ENCODE measurements around the gene LPP. TPM values are rescaled to one million over a fixed set of nuclear protein-coding genes. Genes with fewer than 3 reads are reported as not detected.
"Not testable (repeated sequence)": the region's sequence is repeated elsewhere in the genome, so short reads cannot be mapped to it uniquely, and the experiment has no call there.

LPP gene
- total and polyA plus RNA-seq, 5 donors from 2014 or later: 14.5 to 102 (median 21.7) TPM

GRCh38 chr3:188421151-188421821 lies 267.3 kb downstream of the LPP start:
- Histone ChIP-seq H3K27ac (ENCODE audit: insufficient read depth, low read length, poor library complexity, severe bottlenecking) (no peak overlapping the region), H3K27me3 (ENCODE audit: control insufficient read depth, insufficient read depth, low read length) (no peaks in the 10 kb centered on the region), H3K9me3 (ENCODE audit: control insufficient read depth in 2 of 2, low read length in 2 of 2) (no peaks in the 10 kb centered on the region), H3K4me3 (ENCODE audit: low read depth, low read length) (no peak overlapping the region), H3K4me1 (ENCODE audit: control insufficient read depth, insufficient read depth, low read length, poor library complexity, severe bottlenecking) (peaks cover 3% of the 10 kb centered on the region), H3K36me3 (ENCODE audit: control insufficient read depth, insufficient read depth, low read length) (no peaks in the 10 kb centered on the region)
- H3K36me3 Mint-ChIP-seq: peaks cover 32% of the 10 kb centered on the region
- ATAC-seq (ENCODE audit: low read depth in 2 of 2) (no peak), DNase-seq (no peak)
- H3K4me3 Mint-ChIP-seq: no peak overlapping the region
- H3K4me1 Mint-ChIP-seq: peaks cover 11 to 23% (median 22%) of the 10 kb centered on the region in 4 donors
- H3K9me3 Mint-ChIP-seq: peaks cover 0 to 8% (median 2%) of the 10 kb centered on the region in 7 donors
- H3K27ac Mint-ChIP-seq: no peak overlapping the region
- H3K27me3 Mint-ChIP-seq: no peaks in the 10 kb centered on the region

GRCh38 chr3:188421836-188422540 lies 268.0 kb downstream of the LPP start:
- no peak overlapping the region for H3K27ac ChIP-seq (ENCODE audit: insufficient read depth, low read length, poor library complexity, severe bottlenecking)
- Mint-ChIP-seq H3K27ac (no peak overlapping the region), H3K27me3 (no peaks in the 10 kb centered on the region), H3K4me3 (no peak overlapping the region), H3K36me3 (peaks cover 28% of the 10 kb centered on the region), H3K9me3 (peaks cover 0 to 11% (median 2%) of the 10 kb centered on the region in 7 donors), H3K4me1 (peaks cover 14 to 20% (median 19%) of the 10 kb centered on the region in 4 donors)
- no peaks in the 10 kb centered on the region for H3K36me3 ChIP-seq (ENCODE audit: control insufficient read depth, insufficient read depth, low read length)
- ATAC-seq (ENCODE audit: low read depth in 2 of 2): peak; percentile 62 to 68
- H3K27me3 ChIP-seq (ENCODE audit: control insufficient read depth, insufficient read depth, low read length): no peaks in the 10 kb centered on the region
- H3K4me1 ChIP-seq (ENCODE audit: control insufficient read depth, insufficient read depth, low read length, poor library complexity, severe bottlenecking): peaks cover 3% of the 10 kb centered on the region
- DNase-seq: no peak
- H3K9me3 ChIP-seq (ENCODE audit: control insufficient read depth in 2 of 2, low read length in 2 of 2): no peaks in the 10 kb centered on the region
- no peak overlapping the region for H3K4me3 ChIP-seq (ENCODE audit: low read depth, low read length)

GRCh38 chr3:188427981-188428380 lies 274.0 kb downstream of the LPP start:
- ATAC-seq (ENCODE audit: low read depth in 2 of 2); H3K4me1 ChIP-seq (ENCODE audit: control insufficient read depth, insufficient read depth, low read length, poor library complexity, severe bottlenecking); H3K27ac Mint-ChIP-seq; H3K9me3 ChIP-seq (ENCODE audit: control insufficient read depth in 2 of 2, low read length in 2 of 2); H3K36me3 ChIP-seq (ENCODE audit: control insufficient read depth, insufficient read depth, low read length); H3K27me3 Mint-ChIP-seq; H3K4me3 Mint-ChIP-seq; DNase-seq; H3K4me3 ChIP-seq (ENCODE audit: low read depth, low read length); H3K27ac ChIP-seq (ENCODE audit: insufficient read depth, low read length, poor library complexity, severe bottlenecking); H3K9me3 Mint-ChIP-seq; H3K27me3 ChIP-seq (ENCODE audit: control insufficient read depth, insufficient read depth, low read length): not testable (repeated sequence)
- Mint-ChIP-seq H3K4me1 (peaks cover 8 to 29% (median 22%) of the 10 kb centered on the region in 4 donors), H3K36me3 (peaks cover 22% of the 10 kb centered on the region)

GRCh38 chr3:188431040-188431439 lies 277.1 kb downstream of the LPP start:
- ATAC-seq (ENCODE audit: low read depth in 2 of 2) (no peak), DNase-seq (no peak)
- H3K27ac ChIP-seq (ENCODE audit: insufficient read depth, low read length, poor library complexity, severe bottlenecking): no peak overlapping the region
- no peaks in the 10 kb centered on the region for H3K27me3 Mint-ChIP-seq
- H3K27ac Mint-ChIP-seq: no peak overlapping the region
- H3K36me3 Mint-ChIP-seq: peaks cover 8% of the 10 kb centered on the region
- H3K9me3 Mint-ChIP-seq: peaks cover 0 to 5% (median 2%) of the 10 kb centered on the region in 7 donors
- no peaks in the 10 kb centered on the region for H3K4me1 ChIP-seq (ENCODE audit: control insufficient read depth, insufficient read depth, low read length, poor library complexity, severe bottlenecking)
- peaks cover 15 to 41% (median 31%) of the 10 kb centered on the region in 4 donors for H3K4me1 Mint-ChIP-seq
- H3K4me3 ChIP-seq (ENCODE audit: low read depth, low read length): no peak overlapping the region
- H3K36me3 ChIP-seq (ENCODE audit: control insufficient read depth, insufficient read depth, low read length): no peaks in the 10 kb centered on the region
- no peaks in the 10 kb centered on the region for H3K27me3 ChIP-seq (ENCODE audit: control insufficient read depth, insufficient read depth, low read length)
- no peak overlapping the region for H3K4me3 Mint-ChIP-seq
- H3K9me3 ChIP-seq (ENCODE audit: control insufficient read depth in 2 of 2, low read length in 2 of 2): no peaks in the 10 kb centered on the region

DNA sequence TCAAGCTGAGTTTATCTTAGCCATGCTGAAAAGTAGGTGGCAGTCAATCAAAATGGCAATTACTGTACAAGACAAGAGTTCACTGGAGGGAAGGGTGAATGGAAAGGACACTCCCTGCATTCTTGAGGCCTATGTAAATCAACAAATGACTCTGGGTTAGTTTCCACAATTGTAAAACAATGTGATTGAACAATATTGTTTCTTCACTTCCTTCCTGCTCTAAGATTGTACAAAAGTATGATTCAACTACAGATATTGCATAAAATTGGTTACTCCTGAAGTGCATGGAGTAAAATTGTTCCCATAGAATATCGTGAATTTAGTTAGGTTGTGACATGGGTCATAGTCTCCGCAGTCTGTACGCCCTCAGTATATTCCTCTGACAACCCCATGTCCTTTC lies 277.6 kb downstream of the LPP start:
- no peak overlapping the region for H3K4me3 ChIP-seq (ENCODE audit: low read depth, low read length)
- no peaks in the 10 kb centered on the region for H3K9me3 ChIP-seq (ENCODE audit: control insufficient read depth in 2 of 2, low read length in 2 of 2)
- Mint-ChIP-seq H3K36me3 (peaks cover 8% of the 10 kb centered on the region), H3K27me3 (no peaks in the 10 kb centered on the region), H3K4me3 (no peak overlapping the region), H3K27ac (no peak overlapping the region), H3K4me1 (peaks cover 15 to 42% (median 30%) of the 10 kb centered on the region in 4 donors), H3K9me3 (peaks cover 0 to 5% (median 2%) of the 10 kb centered on the region in 7 donors)
- ATAC-seq (ENCODE audit: low read depth in 2 of 2) (no peak), DNase-seq (no peak)
- H3K27ac ChIP-seq (ENCODE audit: insufficient read depth, low read length, poor library complexity, severe bottlenecking): no peak overlapping the region
- H3K36me3 ChIP-seq (ENCODE audit: control insufficient read depth, insufficient read depth, low read length): no peaks in the 10 kb centered on the region
- no peaks in the 10 kb centered on the region for H3K27me3 ChIP-seq (ENCODE audit: control insufficient read depth, insufficient read depth, low read length)
- H3K4me1 ChIP-seq (ENCODE audit: control insufficient read depth, insufficient read depth, low read length, poor library complexity, severe bottlenecking): no peaks in the 10 kb centered on the region

DNA sequence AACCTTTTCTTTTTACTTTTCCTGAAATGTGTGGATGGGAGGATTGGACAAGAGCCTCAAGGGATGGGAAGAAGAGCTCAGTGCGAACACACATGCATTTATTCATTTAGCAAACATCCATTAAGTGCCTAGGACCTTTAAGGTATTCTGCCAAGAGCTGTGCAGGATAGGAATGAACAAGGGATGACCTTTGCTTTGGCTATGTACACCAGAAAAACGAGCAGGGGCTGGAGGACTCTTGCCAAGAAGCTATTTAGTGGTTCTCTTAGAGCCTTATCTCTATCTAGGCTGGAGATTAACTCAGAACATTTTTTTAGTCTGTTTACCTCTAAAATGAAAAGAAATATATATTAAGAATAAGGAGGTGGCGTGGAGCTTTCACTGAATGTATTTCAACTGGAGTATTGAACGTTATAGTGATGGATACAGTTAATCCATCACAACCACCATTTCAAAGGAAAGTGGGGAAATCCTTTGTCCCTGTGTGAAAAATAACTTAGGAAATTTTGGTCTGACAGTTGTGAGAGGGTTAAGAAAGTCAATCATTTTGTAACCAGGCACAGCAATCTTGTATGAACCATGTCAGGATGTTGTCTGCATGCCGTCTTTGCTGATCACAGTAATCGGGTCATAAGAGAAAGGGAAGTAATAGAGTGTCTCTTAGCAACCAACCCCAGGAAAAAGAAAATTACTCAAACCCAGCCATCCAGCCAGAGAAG lies 279.0 kb downstream of the LPP start:
- Mint-ChIP-seq H3K27me3 (no peaks in the 10 kb centered on the region), H3K9me3 (peaks cover 0 to 6% (median 0%) of the 10 kb centered on the region in 7 donors), H3K4me3 (peak overlapping the region in 2 of 4 donors; percentile 3 to 5), H3K36me3 (peaks cover 11% of the 10 kb centered on the region), H3K27ac (peak overlapping the region; percentile 26 to 70 (median 39)), H3K4me1 (peaks cover 15 to 42% (median 37%) of the 10 kb centered on the region in 4 donors)
- Histone ChIP-seq H3K27me3 (ENCODE audit: control insufficient read depth, insufficient read depth, low read length) (no peaks in the 10 kb centered on the region), H3K27ac (ENCODE audit: insufficient read depth, low read length, poor library complexity, severe bottlenecking) (no peak overlapping the region), H3K36me3 (ENCODE audit: control insufficient read depth, insufficient read depth, low read length) (no peaks in the 10 kb centered on the region), H3K4me3 (ENCODE audit: low read depth, low read length) (no peak overlapping the region), H3K9me3 (ENCODE audit: control insufficient read depth in 2 of 2, low read length in 2 of 2) (no peaks in the 10 kb centered on the region), H3K4me1 (ENCODE audit: control insufficient read depth, insufficient read depth, low read length, poor library complexity, severe bottlenecking) (no peaks in the 10 kb centered on the region)
- ATAC-seq (ENCODE audit: low read depth in 2 of 2) (peak in 1 of 2 donors; percentile 65), DNase-seq (peak in 2 of 3 donors; percentile 8 to 47)

DNA sequence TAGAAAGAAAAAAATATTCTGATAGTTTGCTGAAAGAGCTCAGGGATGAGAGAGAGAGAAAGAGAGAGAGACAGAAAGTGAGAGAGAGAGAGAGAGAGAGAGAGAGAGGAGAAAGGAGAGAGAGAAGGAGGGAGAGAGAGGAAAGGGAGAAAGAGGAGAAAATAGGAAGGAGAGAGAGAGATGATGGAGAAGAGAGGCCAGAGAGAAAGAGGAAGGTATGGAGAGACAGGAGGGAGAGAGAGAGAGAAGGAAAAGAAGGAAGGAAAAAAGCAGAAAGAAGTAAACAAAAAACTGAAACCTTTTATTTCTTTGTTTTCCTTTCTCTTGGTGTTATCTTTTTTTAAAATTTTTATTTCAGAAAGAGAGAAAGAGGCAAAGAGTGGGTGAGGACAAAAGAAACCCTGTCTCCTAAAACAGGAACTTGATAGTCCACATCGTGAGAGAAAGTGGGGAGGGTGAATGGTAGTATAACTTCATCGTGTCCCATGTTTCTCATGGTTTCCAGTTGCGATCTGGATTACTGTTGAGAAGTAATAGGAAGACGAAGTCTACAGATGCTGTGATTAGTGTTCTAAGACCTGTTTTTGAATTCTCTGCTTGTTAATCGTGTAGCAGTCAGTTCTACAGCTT lies 279.7 kb downstream of the LPP start:
- H3K4me3 Mint-ChIP-seq: peak overlapping the region in 1 of 4 donors; percentile 5
- no peak overlapping the region for H3K4me3 ChIP-seq (ENCODE audit: low read depth, low read length)
- peaks cover 11% of the 10 kb centered on the region for H3K36me3 Mint-ChIP-seq
- H3K4me1 ChIP-seq (ENCODE audit: control insufficient read depth, insufficient read depth, low read length, poor library complexity, severe bottlenecking): peaks cover 5% of the 10 kb centered on the region
- H3K4me1 Mint-ChIP-seq: peaks cover 15 to 49% (median 42%) of the 10 kb centered on the region in 4 donors
- DNase-seq (no peak), ATAC-seq (ENCODE audit: low read depth in 2 of 2) (no peak)
- no peaks in the 10 kb centered on the region for H3K9me3 ChIP-seq (ENCODE audit: control insufficient read depth in 2 of 2, low read length in 2 of 2)
- peak overlapping the region; percentile 26 to 70 (median 39) for H3K27ac Mint-ChIP-seq
- no peaks in the 10 kb centered on the region for H3K27me3 Mint-ChIP-seq
- peaks cover 0 to 6% (median 0%) of the 10 kb centered on the region in 7 donors for H3K9me3 Mint-ChIP-seq
- no peak overlapping the region for H3K27ac ChIP-seq (ENCODE audit: insufficient read depth, low read length, poor library complexity, severe bottlenecking)
- no peaks in the 10 kb centered on the region for H3K27me3 ChIP-seq (ENCODE audit: control insufficient read depth, insufficient read depth, low read length)
- H3K36me3 ChIP-seq (ENCODE audit: control insufficient read depth, insufficient read depth, low read length): no peaks in the 10 kb centered on the region

All from CD4-positive, CD25-positive, alpha-beta regulatory T cell (primary cell).